IMR-90 (cell line): ENCODE results near the gene FARS2.

Experiments
- RAD21 ChIP-seq: IDR thresholded peaks from 2 replicates; pipeline ENCODE4 v1.6.1; 2012; ENCODE audit warnings: low read length, improper control_type of control experiment
- TF ChIP-seq, protein P1 (sequence below): conservative IDR thresholded peaks from 2 replicates; pipeline ENCODE4 v1.5.1; 2012; ENCODE audit warnings: mild to moderate bottlenecking, low read depth, low read length, improper control_type of control experiment

DNA sequence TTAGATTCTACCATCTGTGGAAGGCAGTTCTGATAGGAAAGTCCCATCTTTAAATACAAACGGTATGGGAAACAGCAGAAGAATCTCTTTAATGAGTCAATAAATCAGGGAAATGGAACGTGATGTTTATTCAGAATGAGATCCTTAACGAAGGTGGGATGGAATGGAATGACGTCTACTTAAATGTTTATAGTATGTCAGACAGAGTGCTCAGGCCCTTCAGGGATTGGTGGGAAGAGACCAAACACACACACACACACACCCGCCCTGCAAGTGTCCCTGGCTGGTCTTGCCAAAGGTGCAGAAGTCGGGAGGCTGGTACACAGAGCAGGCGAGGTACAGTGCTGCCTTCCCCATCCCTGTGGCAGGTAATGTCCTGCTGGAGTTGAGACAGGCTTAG is 164.0 kb downstream of the FARS2 start:
- TF ChIP-seq RAD21, result no peak
- TF ChIP-seq, protein P1, sequence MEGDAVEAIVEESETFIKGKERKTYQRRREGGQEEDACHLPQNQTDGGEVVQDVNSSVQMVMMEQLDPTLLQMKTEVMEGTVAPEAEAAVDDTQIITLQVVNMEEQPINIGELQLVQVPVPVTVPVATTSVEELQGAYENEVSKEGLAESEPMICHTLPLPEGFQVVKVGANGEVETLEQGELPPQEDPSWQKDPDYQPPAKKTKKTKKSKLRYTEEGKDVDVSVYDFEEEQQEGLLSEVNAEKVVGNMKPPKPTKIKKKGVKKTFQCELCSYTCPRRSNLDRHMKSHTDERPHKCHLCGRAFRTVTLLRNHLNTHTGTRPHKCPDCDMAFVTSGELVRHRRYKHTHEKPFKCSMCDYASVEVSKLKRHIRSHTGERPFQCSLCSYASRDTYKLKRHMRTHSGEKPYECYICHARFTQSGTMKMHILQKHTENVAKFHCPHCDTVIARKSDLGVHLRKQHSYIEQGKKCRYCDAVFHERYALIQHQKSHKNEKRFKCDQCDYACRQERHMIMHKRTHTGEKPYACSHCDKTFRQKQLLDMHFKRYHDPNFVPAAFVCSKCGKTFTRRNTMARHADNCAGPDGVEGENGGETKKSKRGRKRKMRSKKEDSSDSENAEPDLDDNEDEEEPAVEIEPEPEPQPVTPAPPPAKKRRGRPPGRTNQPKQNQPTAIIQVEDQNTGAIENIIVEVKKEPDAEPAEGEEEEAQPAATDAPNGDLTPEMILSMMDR, result no peak
